Femur (tissue), 1 donor: Measurements from ENCODE around the gene ARID4B.
"Not testable (repeated sequence)": the region's sequence is repeated elsewhere in the genome, so short reads cannot be mapped to it uniquely, and the experiment has no call there.

ENCODE experiments used
- DNase-seq: peaks from one replicate; pipeline ENCODE4 v3.0.0-alpha.2; 2017

The ARID4B gene

GRCh38 chr1:235159284-235159683 lies 168.7 kb downstream of the ARID4B start:
- not testable (repeated sequence) for DNase-seq

GRCh38 chr1:235158680-235159079 lies 169.3 kb downstream of the ARID4B start:
- DNase-seq, result no peak

GRCh38 chr1:235157150-235157549 lies 170.8 kb downstream of the ARID4B start:
- no peak for DNase-seq

GRCh38 chr1:235156740-235157139 lies 171.2 kb downstream of the ARID4B start:
- no peak for DNase-seq

- DNase-seq, result no peak
Observed at GRCh38 chr1:235156265-235156664, 171.7 kb downstream of the ARID4B start.

GRCh38 chr1:235152235-235152634 lies 175.7 kb downstream of the ARID4B start:
- DNase-seq, result no peak

- no peak for DNase-seq
Observed at GRCh38 chr1:235151033-235151432, 176.9 kb downstream of the ARID4B start.

GRCh38 chr1:235149824-235150223 lies 178.2 kb downstream of the ARID4B start:
- DNase-seq, result no peak

GRCh38 chr1:235147269-235147668 lies 180.7 kb downstream of the ARID4B start:
- no peak for DNase-seq

GRCh38 chr1:235145639-235146038 lies 182.3 kb downstream of the ARID4B start:
- DNase-seq, result no peak

GRCh38 chr1:235142991-235143390 lies 185.0 kb downstream of the ARID4B start:
- DNase-seq, result no peak

GRCh38 chr1:235139315-235139714 lies 188.7 kb downstream of the ARID4B start:
- DNase-seq, result no peak

- DNase-seq, result no peak
Observed at GRCh38 chr1:235138821-235139220, 189.2 kb downstream of the ARID4B start.

GRCh38 chr1:235136111-235136510 lies 191.9 kb downstream of the ARID4B start:
- DNase-seq, result no peak

- DNase-seq, result no peak
Observed at GRCh38 chr1:235134171-235134570, 193.8 kb downstream of the ARID4B start.

GRCh38 chr1:235133086-235133485 lies 194.9 kb downstream of the ARID4B start:
- DNase-seq, result no peak

- DNase-seq, result no peak
Observed at GRCh38 chr1:235131961-235132360, 196.0 kb downstream of the ARID4B start.

- no peak for DNase-seq
Observed at GRCh38 chr1:235130766-235131270, 197.2 kb downstream of the ARID4B start.

- DNase-seq, result no peak
Observed at GRCh38 chr1:235129774-235130570, 198.0 kb downstream of the ARID4B start.

- DNase-seq, result peak; percentile 99
Observed at GRCh38 chr1:235128456-235129328, 199.3 kb downstream of the ARID4B start, which contains the start of gene TOMM20. Gene TOMM20 (minus strand): TSS chr1:235128837. CDS start chr1:235128715, 122 bp downstream.

GRCh38 chr1:235127732-235128455 lies 200.1 kb downstream of the ARID4B start:
- DNase-seq, result no peak

GRCh38 chr1:235127203-235127602 lies 200.8 kb downstream of the ARID4B start:
- no peak for DNase-seq

GRCh38 chr1:235124665-235125064 lies 203.3 kb downstream of the ARID4B start:
- no peak for DNase-seq
